Loucy (cell line): ENCODE results near the gene GINS1.
A peak's percentile ranks its signal among the peaks of the same experiment; 100 is the strongest.
"Not testable (repeated sequence)": the region's sequence is repeated elsewhere in the genome, so short reads cannot be mapped to it uniquely, and the experiment has no call there.

Source experiments
- H2AFZ ChIP-seq: fragments of 200-600 bp; sonication (generic); 2 replicates; pipeline ENCODE4 v1.6.0; 2016; ENCODE audit warnings: antibody characterized with exemption, mild to moderate bottlenecking, low read length, moderate library complexity
- H3F3A ChIP-seq: fragments of 200-600 bp; 2 replicates; pipeline ENCODE4 v1.6.0; 2016; ENCODE audit warnings: antibody characterized with exemption, low read depth, mild to moderate bottlenecking
- H3K27me3 ChIP-seq: fragments of 200-600 bp; sonication (generic); 2 replicates; pipeline ENCODE4 v1.6.1; 2014; ENCODE audit warnings: low read length, mild to moderate bottlenecking; ENCODE audit not compliant: insufficient read depth, poor library complexity, severe bottlenecking
- H3K36me3 ChIP-seq: fragments of 200-600 bp; sonication (generic); 2 replicates; pipeline ENCODE4 v1.6.1; 2016; ENCODE audit warnings: low read length; ENCODE audit not compliant: insufficient read depth
- H3K4me1 ChIP-seq: fragments of 200-600 bp; sonication (generic); 2 replicates; pipeline ENCODE4 v1.5.1; 2014; ENCODE audit warnings: low read length, mild to moderate bottlenecking; ENCODE audit not compliant: insufficient read depth, poor library complexity, severe bottlenecking
- H3K4me2 ChIP-seq: fragments of 200-600 bp; sonication (generic); 2 replicates; pipeline ENCODE4 v1.6.0; 2014; ENCODE audit warnings: antibody characterized with exemption, low read length, low read depth, mild to moderate bottlenecking; ENCODE audit not compliant: poor library complexity, severe bottlenecking
- H3K4me3 ChIP-seq: fragments of 200-600 bp; sonication (generic); 2 replicates; pipeline ENCODE4 v1.5.1; 2014; ENCODE audit warnings: low read length, mild to moderate bottlenecking, mixed read lengths; ENCODE audit not compliant: poor library complexity, severe bottlenecking
- H3K79me2 ChIP-seq: fragments of 200-600 bp; sonication (generic); 2 replicates; pipeline ENCODE4 v1.6.1; 2014; ENCODE audit warnings: low read length; ENCODE audit not compliant: insufficient read depth
- H3K9ac ChIP-seq: fragments of 200-600 bp; sonication (generic); 2 replicates; pipeline ENCODE4 v1.6.0; 2014; ENCODE audit warnings: mild to moderate bottlenecking, low read depth, low read length, moderate library complexity; ENCODE audit not compliant: poor library complexity, severe bottlenecking
- H3K9me2 ChIP-seq: fragments of 200-600 bp; sonication (generic); replicated peaks from 2 replicates; pipeline ENCODE4 v1.6.1; 2016; ENCODE audit warnings: low read depth, low read length, mixed read lengths
- H3K9me3 ChIP-seq: fragments of 200-600 bp; sonication (generic); 2 replicates; pipeline ENCODE4 v1.6.1; 2014; ENCODE audit warnings: mild to moderate bottlenecking, antibody characterized with exemption, low read length, low read depth; ENCODE audit not compliant: insufficient read depth
- H4K20me1 ChIP-seq: fragments of 200-600 bp; sonication (generic); 2 replicates; pipeline ENCODE4 v1.6.0; 2014; ENCODE audit warnings: antibody characterized with exemption, low read length, mild to moderate bottlenecking; ENCODE audit not compliant: insufficient read depth, poor library complexity, severe bottlenecking
- EZH2phosphoT487 ChIP-seq: fragments of 200-600 bp; IDR thresholded peaks from 2 replicates; pipeline ENCODE4 v1.6.1; 2018; ENCODE audit warnings: antibody characterized with exemption, mild to moderate bottlenecking, moderate library complexity, borderline replicate concordance
- TF ChIP-seq, protein P1 (sequence below): fragments of 200-600 bp; sonication (generic); conservative IDR thresholded peaks from 2 replicates; pipeline ENCODE4 v1.5.1; 2014; ENCODE audit warnings: mild to moderate bottlenecking, antibody characterized with exemption, low read length

The GINS1 gene

DNA sequence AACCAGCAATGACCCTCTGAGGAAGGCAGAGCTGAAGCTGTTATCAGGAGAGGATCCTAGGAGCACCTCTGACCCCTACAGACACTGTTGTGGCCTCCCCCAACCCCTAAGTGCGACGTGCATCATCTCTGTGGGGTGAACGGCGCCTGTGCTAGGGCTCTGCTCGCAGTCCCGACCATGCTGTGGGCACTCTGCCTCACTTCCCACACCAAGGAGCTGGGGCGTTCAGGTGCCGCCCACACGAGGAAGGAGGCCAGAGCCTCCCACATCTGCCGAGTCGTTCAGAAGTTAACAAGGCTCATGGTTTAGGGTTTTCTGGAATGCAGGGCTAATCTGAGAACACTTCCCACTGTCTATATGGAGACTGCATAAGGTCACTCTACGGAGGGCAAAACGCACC, 62.1 kb downstream of the GINS1 start:
- Histone ChIP-seq H3K36me3 (peaks cover 36% of the 10 kb centered on the region; the same call in 1 of the 2 replicates), H3K27me3 (no peaks in the 10 kb centered on the region), H3K9ac (no peak overlapping the region), H3K79me2 (no peaks in the 10 kb centered on the region), H3K4me3 (no peak overlapping the region), H3K4me1 (peaks cover 5% of the 10 kb centered on the region), H3K9me3 (no peaks in the 10 kb centered on the region), H4K20me1 (no peaks in the 10 kb centered on the region), H3K4me2 (no peak overlapping the region), H3F3A (no peaks in the 10 kb centered on the region), H2AFZ (no peak overlapping the region), H3K9me2 (no peaks in the 10 kb centered on the region)
- no peak for TF ChIP-seq EZH2phosphoT487
- TF ChIP-seq, protein P1, sequence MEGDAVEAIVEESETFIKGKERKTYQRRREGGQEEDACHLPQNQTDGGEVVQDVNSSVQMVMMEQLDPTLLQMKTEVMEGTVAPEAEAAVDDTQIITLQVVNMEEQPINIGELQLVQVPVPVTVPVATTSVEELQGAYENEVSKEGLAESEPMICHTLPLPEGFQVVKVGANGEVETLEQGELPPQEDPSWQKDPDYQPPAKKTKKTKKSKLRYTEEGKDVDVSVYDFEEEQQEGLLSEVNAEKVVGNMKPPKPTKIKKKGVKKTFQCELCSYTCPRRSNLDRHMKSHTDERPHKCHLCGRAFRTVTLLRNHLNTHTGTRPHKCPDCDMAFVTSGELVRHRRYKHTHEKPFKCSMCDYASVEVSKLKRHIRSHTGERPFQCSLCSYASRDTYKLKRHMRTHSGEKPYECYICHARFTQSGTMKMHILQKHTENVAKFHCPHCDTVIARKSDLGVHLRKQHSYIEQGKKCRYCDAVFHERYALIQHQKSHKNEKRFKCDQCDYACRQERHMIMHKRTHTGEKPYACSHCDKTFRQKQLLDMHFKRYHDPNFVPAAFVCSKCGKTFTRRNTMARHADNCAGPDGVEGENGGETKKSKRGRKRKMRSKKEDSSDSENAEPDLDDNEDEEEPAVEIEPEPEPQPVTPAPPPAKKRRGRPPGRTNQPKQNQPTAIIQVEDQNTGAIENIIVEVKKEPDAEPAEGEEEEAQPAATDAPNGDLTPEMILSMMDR: no peak

DNA sequence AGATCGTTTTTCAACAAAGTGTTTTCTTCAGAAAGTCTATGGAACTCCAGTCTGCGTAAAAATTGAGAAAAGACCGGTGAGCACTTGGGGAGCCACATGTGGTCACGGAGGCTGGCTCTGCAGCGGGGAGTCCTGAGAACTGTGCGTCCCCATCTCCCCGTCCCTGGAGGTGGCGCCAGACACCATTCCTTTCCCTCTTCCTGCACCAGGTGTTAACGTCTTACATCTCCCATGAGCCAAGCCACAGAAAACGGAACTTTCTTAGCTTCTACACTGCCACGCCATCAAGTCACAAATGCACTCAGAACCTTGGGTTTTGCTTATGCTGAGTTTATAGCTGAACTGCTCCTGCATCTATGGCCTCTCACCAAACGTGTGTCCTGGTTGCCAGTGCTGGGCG, 62.6 kb downstream of the GINS1 start:
- TF ChIP-seq, protein P1: peak; percentile 66
- no peak for TF ChIP-seq EZH2phosphoT487
- no peak overlapping the region for H3K4me3 ChIP-seq
- no peaks in the 10 kb centered on the region for H3F3A ChIP-seq
- no peak overlapping the region for H3K9ac ChIP-seq
- H3K4me1 ChIP-seq: peaks cover 5% of the 10 kb centered on the region
- no peak overlapping the region for H2AFZ ChIP-seq
- no peaks in the 10 kb centered on the region for H4K20me1 ChIP-seq
- no peaks in the 10 kb centered on the region for H3K79me2 ChIP-seq
- H3K9me3 ChIP-seq: no peaks in the 10 kb centered on the region
- H3K4me2 ChIP-seq: no peak overlapping the region
- peaks cover 36% of the 10 kb centered on the region; the same call in 1 of the 2 replicates for H3K36me3 ChIP-seq
- H3K27me3 ChIP-seq: no peaks in the 10 kb centered on the region
- H3K9me2 ChIP-seq: no peaks in the 10 kb centered on the region

DNA sequence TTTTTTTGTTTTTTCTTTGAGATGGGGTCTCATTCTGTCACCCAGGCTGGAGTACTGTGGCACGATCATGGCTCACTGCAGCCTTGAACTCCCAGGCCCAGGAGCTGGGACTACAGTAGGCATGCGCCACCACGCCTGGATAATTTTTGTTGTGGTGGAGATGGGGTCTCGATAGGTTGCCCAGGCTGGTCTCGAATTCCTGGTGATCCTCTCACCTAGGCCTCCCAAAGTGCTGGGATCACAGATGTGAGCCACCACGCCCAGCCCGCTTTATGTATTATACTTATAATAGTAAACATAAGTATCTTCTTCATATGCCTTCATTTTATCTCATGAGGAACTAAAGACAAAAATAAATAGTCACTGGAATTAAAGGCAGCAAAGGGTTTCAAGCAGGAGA, 63.5 kb downstream of the GINS1 start:
- Histone ChIP-seq H3K36me3 (peaks cover 34% of the 10 kb centered on the region; the same call in 1 of the 2 replicates), H3K27me3 (no peaks in the 10 kb centered on the region), H3K4me1 (peaks cover 5% of the 10 kb centered on the region), H3K4me2 (no peak overlapping the region), H3K4me3 (no peak overlapping the region), H3K9me3 (no peaks in the 10 kb centered on the region), H2AFZ (no peak overlapping the region), H3K9me2 (no peaks in the 10 kb centered on the region), H3F3A (no peaks in the 10 kb centered on the region), H4K20me1 (no peaks in the 10 kb centered on the region), H3K79me2 (no peaks in the 10 kb centered on the region), H3K9ac (no peak overlapping the region)
- TF ChIP-seq, protein P1: no peak
- TF ChIP-seq EZH2phosphoT487: no peak

DNA sequence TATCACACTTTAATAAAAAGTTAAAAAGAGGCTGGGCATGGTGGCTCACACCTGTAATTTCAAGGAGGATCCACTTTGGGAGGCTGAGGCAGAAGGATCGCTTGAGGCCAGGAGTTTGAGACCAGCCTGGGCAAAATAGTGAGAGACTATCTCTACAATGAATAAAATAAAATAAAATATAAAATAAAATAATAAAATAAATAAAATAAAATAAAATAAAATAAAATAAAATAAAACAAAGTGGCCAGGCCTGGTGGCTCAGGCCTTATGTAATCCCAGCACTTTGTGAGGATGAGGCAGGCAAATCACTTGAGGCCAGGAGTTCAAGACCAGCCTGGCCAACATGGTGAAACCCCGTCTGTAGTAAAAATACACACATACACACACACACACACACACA, 65.8 kb downstream of the GINS1 start:
- not testable (repeated sequence) for H3K27me3 ChIP-seq, H2AFZ ChIP-seq, H3K4me3 ChIP-seq, H3K4me2 ChIP-seq, H3F3A ChIP-seq, H3K4me1 ChIP-seq, H3K9ac ChIP-seq, H3K9me3 ChIP-seq, H3K9me2 ChIP-seq, H4K20me1 ChIP-seq, H3K79me2 ChIP-seq
- H3K36me3 ChIP-seq: peaks cover 17% of the 10 kb centered on the region; the same call in 1 of the 2 replicates
